ENCODE measurements around the gene SLA2. TPM values are rescaled to one million over a fixed set of nuclear protein-coding genes. Genes with fewer than 3 reads are reported as not detected.

The SLA2 gene
- total RNA-seq, 1 donor from 2014 or later: not detected

DNA sequence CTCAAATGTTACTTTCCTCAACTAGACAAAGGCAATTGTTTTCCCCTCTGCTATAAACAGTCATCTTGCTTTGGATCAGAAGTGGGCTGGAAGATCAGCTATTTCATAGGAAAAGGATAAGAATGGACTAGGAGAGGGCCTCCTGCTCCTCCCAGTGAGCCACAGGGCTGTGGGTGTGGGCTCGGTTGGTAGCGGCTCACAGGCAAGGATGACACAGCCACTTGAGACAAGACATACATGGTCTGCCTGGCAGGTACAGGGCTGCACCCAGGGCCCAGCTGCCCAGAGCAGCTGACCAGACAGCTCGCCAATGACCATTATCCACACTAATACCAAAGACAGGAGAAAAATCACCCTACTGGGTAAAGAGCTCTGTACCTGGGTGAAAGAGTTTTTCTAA is 9.0 kb upstream of the SLA2 start:
- no peak overlapping the region for H3K27ac Mint-ChIP-seq
- TF ChIP-seq, protein P1, sequence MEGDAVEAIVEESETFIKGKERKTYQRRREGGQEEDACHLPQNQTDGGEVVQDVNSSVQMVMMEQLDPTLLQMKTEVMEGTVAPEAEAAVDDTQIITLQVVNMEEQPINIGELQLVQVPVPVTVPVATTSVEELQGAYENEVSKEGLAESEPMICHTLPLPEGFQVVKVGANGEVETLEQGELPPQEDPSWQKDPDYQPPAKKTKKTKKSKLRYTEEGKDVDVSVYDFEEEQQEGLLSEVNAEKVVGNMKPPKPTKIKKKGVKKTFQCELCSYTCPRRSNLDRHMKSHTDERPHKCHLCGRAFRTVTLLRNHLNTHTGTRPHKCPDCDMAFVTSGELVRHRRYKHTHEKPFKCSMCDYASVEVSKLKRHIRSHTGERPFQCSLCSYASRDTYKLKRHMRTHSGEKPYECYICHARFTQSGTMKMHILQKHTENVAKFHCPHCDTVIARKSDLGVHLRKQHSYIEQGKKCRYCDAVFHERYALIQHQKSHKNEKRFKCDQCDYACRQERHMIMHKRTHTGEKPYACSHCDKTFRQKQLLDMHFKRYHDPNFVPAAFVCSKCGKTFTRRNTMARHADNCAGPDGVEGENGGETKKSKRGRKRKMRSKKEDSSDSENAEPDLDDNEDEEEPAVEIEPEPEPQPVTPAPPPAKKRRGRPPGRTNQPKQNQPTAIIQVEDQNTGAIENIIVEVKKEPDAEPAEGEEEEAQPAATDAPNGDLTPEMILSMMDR (conservative IDR thresholded peaks at IDR 0.05): no peak
- no peaks in the 10 kb centered on the region for H3K9me3 Mint-ChIP-seq

DNA sequence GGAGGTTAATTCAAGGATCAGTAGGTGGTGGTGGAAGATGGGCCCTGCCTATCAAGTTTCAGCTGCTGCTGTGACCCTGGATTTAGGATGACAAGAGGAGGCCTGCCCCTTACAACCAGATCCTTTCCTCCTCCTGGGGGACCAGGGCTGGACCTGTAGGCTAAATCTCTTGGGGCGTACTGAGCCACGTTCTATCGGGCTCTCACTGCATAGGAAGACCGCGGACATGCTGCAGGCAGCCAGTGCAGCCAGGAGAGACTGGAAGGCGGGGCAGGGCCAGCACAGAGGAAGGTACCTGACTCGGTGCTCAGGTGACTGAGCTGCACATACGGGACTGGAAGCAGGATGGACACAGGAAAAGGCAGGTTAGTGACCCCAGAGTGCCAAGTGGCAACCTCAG is 8.5 kb upstream of the SLA2 start:
- H3K4me1 Mint-ChIP-seq (ENCODE audit: unreplicated experiment): no peaks in the 10 kb centered on the region
- TF ChIP-seq, protein P1 (conservative IDR thresholded peaks at IDR 0.05): no peak
- peaks cover 8% of the 10 kb centered on the region for H3K36me3 Mint-ChIP-seq
- no peaks in the 10 kb centered on the region for H3K27me3 Mint-ChIP-seq
- H3K4me3 Mint-ChIP-seq: no peak overlapping the region
- no peaks in the 10 kb centered on the region for H3K9me3 Mint-ChIP-seq
- DNase-seq (ENCODE audit: extremely low spot score, unreplicated experiment): no peak
- H3K27ac Mint-ChIP-seq: no peak overlapping the region

More for the DNA sequence above, 9.0 kb upstream of the SLA2 start:
- H3K36me3 Mint-ChIP-seq: peaks cover 9% of the 10 kb centered on the region
- no peak for DNase-seq (ENCODE audit: extremely low spot score, unreplicated experiment)
- H3K27me3 Mint-ChIP-seq: no peaks in the 10 kb centered on the region
- no peak overlapping the region for H3K4me3 Mint-ChIP-seq
- H3K4me1 Mint-ChIP-seq (ENCODE audit: unreplicated experiment): no peaks in the 10 kb centered on the region

DNA sequence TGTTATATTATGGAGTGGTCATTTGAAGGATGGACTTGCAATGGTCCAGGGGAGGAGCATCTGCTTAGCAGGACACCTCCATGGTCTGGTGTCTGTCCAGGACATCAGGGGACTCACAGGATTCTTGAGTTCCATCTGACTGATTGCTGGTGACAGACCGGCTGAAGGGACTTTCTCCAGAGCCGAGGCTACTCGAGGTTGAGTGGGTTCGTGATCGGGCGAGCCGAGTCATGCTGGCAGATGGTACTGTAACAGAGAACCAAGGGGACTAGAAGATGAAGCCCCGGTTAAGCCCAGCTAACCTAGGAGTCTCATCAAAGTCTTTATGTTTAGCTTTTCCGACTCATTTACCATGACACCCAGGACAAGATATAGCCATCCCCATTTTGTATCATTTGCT is 7.5 kb upstream of the SLA2 start:
- H3K36me3 Mint-ChIP-seq: peaks cover 8% of the 10 kb centered on the region
- no peak for DNase-seq (ENCODE audit: extremely low spot score, unreplicated experiment)
- no peaks in the 10 kb centered on the region for H3K9me3 Mint-ChIP-seq
- H3K27ac Mint-ChIP-seq: no peak overlapping the region
- no peak overlapping the region for H3K4me3 Mint-ChIP-seq
- TF ChIP-seq, protein P1 (conservative IDR thresholded peaks at IDR 0.05): no peak
- H3K4me1 Mint-ChIP-seq (ENCODE audit: unreplicated experiment): no peaks in the 10 kb centered on the region
- no peaks in the 10 kb centered on the region for H3K27me3 Mint-ChIP-seq

DNA sequence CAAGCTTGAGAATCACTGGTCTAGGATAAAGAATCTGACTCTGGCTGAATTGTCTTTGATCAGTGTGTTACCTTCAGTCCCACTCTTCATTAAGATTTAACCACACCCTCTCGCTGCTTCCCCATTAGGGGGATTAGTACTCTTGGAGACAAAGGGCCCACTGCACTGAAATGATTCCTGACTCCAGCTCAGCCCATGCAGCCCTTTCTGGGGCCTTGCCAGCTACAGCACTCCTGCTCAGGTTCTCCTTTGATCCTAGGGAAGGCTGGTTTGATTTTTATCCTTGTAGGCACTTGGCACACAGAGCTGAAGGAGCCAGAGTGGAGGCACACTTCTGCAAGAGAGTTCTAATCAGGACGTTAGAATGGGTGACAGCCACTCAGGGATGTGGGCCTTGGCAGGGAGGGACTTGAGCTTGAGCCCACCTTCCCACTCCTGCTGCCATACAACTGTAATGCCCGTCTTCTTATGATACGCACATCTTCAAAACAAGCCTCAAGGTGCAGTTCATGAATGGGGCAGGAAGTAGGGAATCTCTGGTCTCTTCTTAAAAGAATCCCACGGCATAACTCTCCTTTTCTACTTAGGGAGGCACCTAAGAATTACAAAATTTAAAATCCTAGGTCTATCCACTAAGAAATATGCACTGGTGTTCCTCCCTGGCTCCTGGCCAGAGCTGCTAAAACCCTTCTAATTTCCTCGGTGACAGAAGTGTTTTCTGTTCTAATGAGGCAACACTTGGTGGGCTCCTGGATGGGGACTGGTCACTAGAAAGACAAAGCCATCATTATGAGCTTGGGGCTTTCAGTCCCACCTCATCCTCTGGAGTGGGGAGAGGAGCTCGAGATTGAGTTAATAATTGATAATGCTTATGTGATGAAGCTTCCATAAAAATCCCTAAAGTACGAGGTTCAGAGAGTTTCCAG is 1.5 kb upstream of the SLA2 start:
- Mint-ChIP-seq H3K4me3 (no peak overlapping the region), H3K4me1 (ENCODE audit: unreplicated experiment) (no peaks in the 10 kb centered on the region), H3K9me3 (no peaks in the 10 kb centered on the region), H3K27ac (no peak overlapping the region), H3K27me3 (no peaks in the 10 kb centered on the region), H3K36me3 (no peaks in the 10 kb centered on the region)
- TF ChIP-seq, protein P1 (conservative IDR thresholded peaks at IDR 0.05): no peak
- no peak for DNase-seq (ENCODE audit: extremely low spot score, unreplicated experiment)

DNA sequence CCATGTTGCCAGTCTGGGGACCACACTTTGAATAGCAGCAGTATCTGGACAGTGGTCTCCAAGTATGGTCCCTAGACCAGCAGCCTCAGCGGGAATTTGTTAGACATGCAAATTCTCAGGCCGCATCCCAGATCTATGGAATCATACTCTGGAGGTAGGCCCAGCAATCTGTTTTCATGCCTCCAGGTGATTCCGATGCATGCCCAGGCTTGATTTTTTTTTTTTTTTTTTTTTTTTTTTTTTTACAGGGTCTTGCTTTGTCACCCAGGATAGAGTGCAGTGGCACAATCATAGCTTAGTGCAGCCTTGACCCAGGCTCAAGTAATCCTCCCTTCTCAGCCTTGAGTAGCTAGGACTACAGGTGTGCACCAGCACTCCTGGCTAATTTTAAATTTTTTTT is 682 bp upstream of the SLA2 start:
- H3K27me3 Mint-ChIP-seq: no peaks in the 10 kb centered on the region
- TF ChIP-seq, protein P1 (conservative IDR thresholded peaks at IDR 0.05): no peak
- H3K4me3 Mint-ChIP-seq: no peak overlapping the region
- no peak overlapping the region for H3K27ac Mint-ChIP-seq
- no peak for DNase-seq (ENCODE audit: extremely low spot score, unreplicated experiment)
- no peaks in the 10 kb centered on the region for H3K36me3 Mint-ChIP-seq
- H3K9me3 Mint-ChIP-seq: no peaks in the 10 kb centered on the region
- H3K4me1 Mint-ChIP-seq (ENCODE audit: unreplicated experiment): no peaks in the 10 kb centered on the region
